Uterus (tissue), 2 donors: ENCODE measurements around the gene MORC1.

ENCODE experiments used
- CTCF ChIP-seq, 4 experiments: fragments of 200-600 bp in 2 of 4; fragments of 450-650 bp in 2 of 4; sonication (generic) in 2 of 4; IDR thresholded peaks; one replicate each; pipeline ENCODE4 v1.5.1; 2016 to 2019; ENCODE audit warnings: antibody characterized with exemption in 4 of 4, mild to moderate bottlenecking in 2 of 4, moderate library complexity in 1 of 4
- POLR2A ChIP-seq, 2 donors: fragments of 450-650 bp; IDR thresholded peaks; one replicate each; pipeline ENCODE4 v1.6.1; 2016; ENCODE audit warnings: antibody characterized with exemption in 2 of 2, mild to moderate bottlenecking in 1 of 2, moderate library complexity in 1 of 2

GRCh38 chr3:109098079-109098644 lies 19.8 kb downstream of the MORC1 start:
- no peak for TF ChIP-seq CTCF (IDR thresholded peaks at IDR 0.05)
- TF ChIP-seq POLR2A (IDR thresholded peaks at IDR 0.05) = no peak
